SHP77 (cell line): ENCODE results near the gene SNHG17.
"Not testable (repeated sequence)": the region's sequence is repeated elsewhere in the genome, so short reads cannot be mapped to it uniquely, and the experiment has no call there.

Experiments used
- DNase-seq, 2 experiments: peaks; one replicate each; lab custom pipeline; 2025; lab: John Stamatoyannopoulos, UW

Gene SNHG17

GRCh38 chr20:38447931-38448675 is 13.0 kb upstream of the SNHG17 start:
- DNase-seq, result no peak

GRCh38 chr20:38447251-38447661 is 12.1 kb upstream of the SNHG17 start:
- DNase-seq, result no peak

GRCh38 chr20:38446441-38447209 is 11.5 kb upstream of the SNHG17 start:
- peak; percentile 81 to 88 for DNase-seq

- DNase-seq, result no peak
Observed at GRCh38 chr20:38445901-38446425, 10.8 kb upstream of the SNHG17 start.

- no peak for DNase-seq
Observed at GRCh38 chr20:38445381-38445796, 10.3 kb upstream of the SNHG17 start.

GRCh38 chr20:38441916-38442315 is 6.8 kb upstream of the SNHG17 start:
- DNase-seq, result no peak

- DNase-seq, result not testable (repeated sequence)
Observed at GRCh38 chr20:38441110-38441509, 6.0 kb upstream of the SNHG17 start.

- DNase-seq, result no peak
Observed at GRCh38 chr20:38437796-38438195, 2.7 kb upstream of the SNHG17 start.

- DNase-seq, result no peak
Observed at GRCh38 chr20:38435555-38435939, 419 bp upstream of the SNHG17 start.

GRCh38 chr20:38434301-38434741 is 807 bp downstream of the SNHG17 start:
- DNase-seq, result no peak

- no peak for DNase-seq
Observed at GRCh38 chr20:38433304-38433972, 1.7 kb downstream of the SNHG17 start.

- not testable (repeated sequence) for DNase-seq
Observed at GRCh38 chr20:38432870-38433269, 2.3 kb downstream of the SNHG17 start.

GRCh38 chr20:38432292-38432691 is 2.8 kb downstream of the SNHG17 start:
- no peak for DNase-seq

GRCh38 chr20:38430679-38431325 is 4.3 kb downstream of the SNHG17 start:
- no peak for DNase-seq

- DNase-seq, result no peak
Observed at GRCh38 chr20:38429301-38429700, 5.8 kb downstream of the SNHG17 start.

- DNase-seq, result no peak
Observed at GRCh38 chr20:38428800-38429199, 6.3 kb downstream of the SNHG17 start.

GRCh38 chr20:38427655-38428023 is 7.5 kb downstream of the SNHG17 start:
- no peak for DNase-seq

- no peak for DNase-seq
Observed at GRCh38 chr20:38426006-38426897, 8.9 kb downstream of the SNHG17 start.

- no peak for DNase-seq
Observed at GRCh38 chr20:38424401-38424800, 10.7 kb downstream of the SNHG17 start.

GRCh38 chr20:38423541-38423940 is 11.6 kb downstream of the SNHG17 start:
- no peak for DNase-seq

GRCh38 chr20:38421915-38422314 is 13.2 kb downstream of the SNHG17 start:
- DNase-seq, result no peak
